ENCODE results near the gene TRIP12.
"Not testable (repeated sequence)": the region's sequence is repeated elsewhere in the genome, so short reads cannot be mapped to it uniquely, and the experiment has no call there.

The TRIP12 gene

GRCh38 chr2:229768235-229768634 lies 153.6 kb downstream of the TRIP12 start:
- no peak for DNase-seq (ENCODE audit: low read depth in 2 of 2)

- DNase-seq (ENCODE audit: low read depth in 2 of 2), result no peak
Measured at GRCh38 chr2:229765721-229766120, 156.1 kb downstream of the TRIP12 start.

- DNase-seq (ENCODE audit: low read depth in 2 of 2), result no peak
Measured at GRCh38 chr2:229761663-229762062, 160.1 kb downstream of the TRIP12 start.

DNA sequence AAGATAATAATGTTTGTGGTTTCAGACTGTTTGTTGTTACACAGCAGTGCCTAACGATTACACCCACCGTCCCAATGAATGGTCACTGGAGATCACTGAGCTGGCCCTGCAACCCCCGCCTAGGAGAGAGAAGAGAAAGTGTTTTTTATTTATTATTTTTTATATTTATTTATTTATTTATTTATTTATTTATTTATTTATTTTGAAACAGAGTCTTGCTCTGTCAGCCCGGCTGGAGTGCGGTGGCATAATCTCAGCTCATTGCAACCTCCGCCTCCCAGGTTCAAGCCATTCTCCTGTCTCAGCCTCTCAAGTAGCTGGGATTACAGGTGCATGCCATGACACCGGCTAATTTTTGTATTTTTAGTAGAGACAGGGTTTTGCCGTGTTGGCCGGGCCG lies 164.3 kb downstream of the TRIP12 start:
- not testable (repeated sequence) for DNase-seq (ENCODE audit: low read depth in 2 of 2)

- no peak for DNase-seq (ENCODE audit: low read depth in 2 of 2)
Measured at GRCh38 chr2:229752970-229753729, 168.7 kb downstream of the TRIP12 start.

GRCh38 chr2:229749779-229750178 lies 172.0 kb downstream of the TRIP12 start:
- no peak for DNase-seq (ENCODE audit: low read depth in 2 of 2)

GRCh38 chr2:229748950-229749349 lies 172.9 kb downstream of the TRIP12 start:
- DNase-seq (ENCODE audit: low read depth in 2 of 2), result no peak

- DNase-seq (ENCODE audit: low read depth in 2 of 2), result not testable (repeated sequence)
Measured at GRCh38 chr2:229742691-229743090, 179.1 kb downstream of the TRIP12 start.

DNA sequence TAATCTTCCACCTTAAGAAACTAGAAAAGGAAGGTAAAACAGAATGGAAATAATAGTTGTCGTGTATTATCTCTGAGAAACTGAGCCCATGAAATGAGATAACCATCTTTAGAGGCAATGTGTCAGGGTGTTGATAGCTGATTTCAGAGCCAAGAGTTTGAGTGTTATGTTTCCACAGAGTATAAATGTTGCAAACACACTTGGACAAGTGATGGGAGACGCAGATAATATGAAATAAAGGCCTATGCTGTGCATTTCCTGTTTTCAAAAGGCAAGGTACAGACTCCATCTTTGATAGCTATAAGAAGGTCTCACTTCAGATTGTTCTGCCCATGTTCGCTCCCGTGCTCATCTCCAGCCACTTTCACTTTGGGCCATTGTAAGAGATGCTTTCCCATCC lies 181.5 kb downstream of the TRIP12 start:
- no peak for DNase-seq (ENCODE audit: low read depth in 2 of 2)

DNA sequence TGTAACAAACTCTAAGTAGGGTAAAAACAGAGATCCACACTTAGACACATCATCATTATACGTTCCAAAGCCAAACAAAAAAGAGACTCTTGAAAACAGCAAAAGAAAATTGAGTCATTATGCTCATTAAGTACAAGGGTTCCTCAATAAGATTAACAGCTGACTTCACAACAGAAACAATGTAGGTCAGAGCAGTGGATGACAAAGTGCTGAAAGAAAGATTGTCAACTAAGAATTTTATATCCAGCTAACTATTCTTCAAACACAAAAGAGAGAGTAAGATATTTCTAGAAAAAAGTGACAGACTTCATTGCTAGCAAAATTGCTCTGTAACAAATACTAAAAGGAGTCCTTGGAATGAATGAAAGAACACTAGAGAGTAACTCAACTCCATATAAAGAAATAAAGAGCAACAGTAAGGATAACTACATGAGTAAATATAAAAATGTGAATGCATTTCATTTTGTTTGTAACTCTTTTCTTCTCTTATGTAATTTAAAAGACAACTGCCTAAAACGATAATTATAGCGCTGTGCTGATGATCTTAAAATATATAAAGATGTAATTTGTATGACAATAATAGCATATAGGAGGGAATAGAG lies 183.7 kb downstream of the TRIP12 start:
- DNase-seq (ENCODE audit: low read depth in 2 of 2), result no peak

DNA sequence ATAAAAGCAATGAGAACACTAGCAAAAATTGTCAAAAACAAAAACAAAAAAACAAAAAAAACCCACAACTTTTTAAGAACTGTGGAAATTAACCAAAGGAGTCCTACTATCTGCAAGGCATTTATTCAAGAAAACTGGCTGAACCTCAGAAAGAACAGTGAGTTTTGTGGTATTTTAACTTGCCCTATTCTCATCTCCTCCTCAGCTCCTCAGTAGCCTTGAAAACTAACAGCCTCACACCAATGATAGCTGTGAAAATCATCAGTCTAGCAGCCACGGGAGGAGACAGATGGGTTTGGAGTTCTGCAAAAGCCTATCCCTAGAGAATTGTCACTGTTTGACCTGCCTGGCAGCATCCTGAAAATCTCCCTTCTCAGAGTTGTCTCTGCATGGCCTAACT lies 187.4 kb downstream of the TRIP12 start:
- DNase-seq (ENCODE audit: low read depth in 2 of 2), result no peak

GRCh38 chr2:229733611-229734245 lies 188.1 kb downstream of the TRIP12 start:
- DNase-seq (ENCODE audit: low read depth in 2 of 2), result no peak

DNA sequence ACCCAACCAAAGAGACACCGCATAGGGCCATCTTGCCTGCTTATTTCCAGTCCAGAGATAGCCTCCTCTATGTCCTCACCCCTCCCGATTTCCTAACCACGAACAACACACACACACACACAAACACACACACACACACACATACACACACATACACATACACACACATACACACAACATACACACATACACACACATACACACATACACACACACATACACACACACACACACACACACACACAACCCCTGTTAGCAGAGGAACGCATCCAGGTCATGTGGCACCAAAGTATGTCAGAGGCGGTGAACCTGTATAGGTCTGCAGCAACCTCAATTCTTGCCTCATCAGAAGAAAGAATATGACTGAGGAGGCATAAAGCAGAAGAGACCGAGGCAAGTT lies 188.9 kb downstream of the TRIP12 start:
- DNase-seq (ENCODE audit: low read depth in 2 of 2), result no peak

- no peak for DNase-seq (ENCODE audit: low read depth in 2 of 2)
Measured at GRCh38 chr2:229731916-229732315, 189.9 kb downstream of the TRIP12 start.

- no peak for DNase-seq (ENCODE audit: low read depth in 2 of 2)
Measured at GRCh38 chr2:229731363-229731762, 190.4 kb downstream of the TRIP12 start.

DNA sequence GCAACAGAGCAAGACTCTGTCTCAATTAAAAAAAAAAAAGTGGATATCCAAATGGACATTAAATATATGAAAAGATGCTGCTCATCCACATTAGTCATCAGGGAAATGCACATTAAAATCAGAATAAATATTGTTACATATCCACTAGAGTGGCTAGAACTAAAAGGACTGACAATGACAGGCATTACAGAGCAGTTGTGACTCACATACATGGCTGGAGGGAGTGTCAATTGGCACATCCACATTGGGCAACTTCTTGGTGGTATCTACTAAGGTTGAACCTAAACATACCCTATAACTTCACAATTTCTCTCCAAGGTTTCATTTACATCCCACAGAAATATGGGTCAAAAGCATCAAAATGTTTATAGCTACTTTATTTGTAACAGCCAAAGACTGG lies 193.4 kb downstream of the TRIP12 start:
- no peak for DNase-seq (ENCODE audit: low read depth in 2 of 2)

DNA sequence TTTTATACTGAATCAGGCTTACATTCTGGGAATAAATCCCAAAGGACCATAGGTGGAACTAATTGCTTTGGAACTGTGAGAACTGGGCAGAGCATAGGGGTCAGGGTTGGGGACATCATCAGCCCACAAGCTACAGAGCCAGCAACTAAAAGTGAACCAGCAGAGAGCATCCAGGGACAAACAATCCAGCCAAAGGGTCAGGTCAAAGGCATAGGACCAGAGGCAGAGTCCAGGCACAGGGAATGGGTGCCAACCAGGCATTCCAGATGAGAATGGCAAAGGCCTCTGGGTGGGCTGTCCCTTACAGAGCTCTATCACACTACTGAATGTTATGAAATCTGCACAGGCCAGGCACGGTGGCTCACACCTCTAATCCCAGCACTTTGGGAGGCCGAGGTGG lies 195.2 kb downstream of the TRIP12 start:
- no peak for DNase-seq (ENCODE audit: low read depth in 2 of 2)

DNA sequence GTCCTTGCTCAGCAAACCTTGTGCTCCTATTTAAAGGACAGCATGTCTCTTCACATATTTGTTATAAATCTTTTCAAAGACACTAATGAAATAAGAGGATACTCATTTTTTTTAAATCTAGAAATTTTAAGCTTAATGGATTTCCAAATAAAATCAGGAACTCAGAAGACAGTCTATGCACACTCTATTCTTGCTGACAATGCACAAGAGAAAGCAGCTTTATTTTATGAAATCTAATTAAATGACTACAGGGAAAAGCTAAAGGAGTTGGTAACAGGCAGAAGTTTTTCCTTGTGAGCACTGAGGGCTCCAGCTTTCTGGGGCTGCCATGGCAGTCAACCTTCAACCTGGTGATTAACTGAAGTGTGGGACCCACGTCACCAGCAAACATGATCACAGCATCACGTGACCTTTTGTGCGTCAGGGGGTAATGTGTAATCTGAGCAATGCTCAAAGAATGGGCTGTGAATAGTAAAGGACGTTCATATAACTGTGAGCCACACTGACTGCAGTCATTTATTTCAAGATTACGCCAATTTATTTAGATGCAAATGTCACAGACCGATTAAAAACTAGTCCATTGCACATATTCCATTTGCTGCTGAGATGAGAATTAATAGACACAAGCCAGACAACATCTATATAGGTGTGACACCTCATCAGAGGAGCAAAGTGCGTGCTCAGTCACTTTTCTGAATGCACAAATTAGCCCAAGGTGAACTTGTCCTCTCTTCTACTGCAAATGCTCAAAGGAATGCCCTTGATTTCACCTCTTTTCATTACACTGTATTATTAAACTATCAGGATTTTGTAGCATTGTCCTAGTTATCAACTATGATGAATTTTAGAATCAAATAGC lies 195.9 kb downstream of the TRIP12 start:
- DNase-seq (ENCODE audit: low read depth in 2 of 2), result no peak

GRCh38 chr2:229723192-229723591 lies 198.6 kb downstream of the TRIP12 start:
- not testable (repeated sequence) for DNase-seq (ENCODE audit: low read depth in 2 of 2)

DNA sequence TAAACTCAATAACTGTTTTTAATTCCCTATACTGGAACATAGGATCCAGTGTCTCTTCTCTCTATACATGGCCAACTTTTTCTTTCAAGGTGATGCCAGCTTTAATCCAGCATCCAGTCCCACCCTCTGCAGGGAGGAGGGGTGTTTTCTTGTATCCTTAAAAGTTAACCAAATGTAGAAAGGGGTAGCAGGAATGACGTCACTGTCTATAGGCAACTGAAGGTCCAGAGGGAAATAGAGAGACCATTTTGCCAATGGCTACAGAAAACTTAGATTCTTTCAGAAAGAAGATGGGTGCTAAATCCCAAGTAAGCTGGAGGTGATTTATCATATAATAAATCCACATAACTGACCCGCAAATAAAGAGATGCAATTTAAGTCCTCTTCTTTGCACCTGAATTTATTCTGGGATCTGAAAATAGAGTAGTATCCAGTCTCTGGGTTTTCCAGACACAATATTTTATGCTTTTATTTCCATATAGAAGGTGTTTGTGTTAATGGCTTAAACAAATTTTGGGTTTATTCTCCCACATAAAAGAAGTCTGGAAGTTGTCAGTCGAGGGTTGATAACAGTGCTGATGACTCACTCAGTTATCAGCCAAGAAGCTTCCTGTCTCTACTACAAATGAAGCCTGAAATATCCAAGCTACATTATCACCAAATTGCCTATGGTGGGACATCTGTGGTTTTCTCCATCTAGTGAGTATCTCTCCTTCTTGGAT lies 201.7 kb downstream of the TRIP12 start:
- DNase-seq (ENCODE audit: low read depth in 2 of 2), result no peak

DNA sequence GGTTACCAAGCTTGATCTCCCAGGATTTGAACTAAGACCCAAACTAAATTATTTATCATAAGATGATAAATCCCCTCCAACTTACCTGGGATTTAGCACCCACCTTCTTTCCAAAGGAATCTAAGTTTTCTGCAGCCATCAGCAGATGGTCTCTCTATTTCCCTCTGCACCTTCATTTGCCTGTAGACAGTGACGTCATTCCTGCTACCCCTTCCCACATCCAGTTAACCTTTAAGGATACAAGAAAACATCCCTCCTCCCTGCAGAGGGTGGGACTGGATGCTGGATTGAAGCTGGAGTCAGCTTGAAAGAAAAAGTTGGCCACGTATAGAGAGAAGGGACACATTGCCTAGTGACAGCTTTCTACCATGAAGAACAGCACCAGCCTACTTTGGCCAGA lies 203.8 kb downstream of the TRIP12 start:
- DNase-seq (ENCODE audit: low read depth in 2 of 2), result no peak
